Adipose tissue (tissue), 3 donors: Measurements from ENCODE around the gene COL9A1. TPM values are rescaled to one million over a fixed set of nuclear protein-coding genes. Genes with fewer than 3 reads are reported as not detected.

Experiments used
- H3K27ac ChIP-seq: one replicate; pipeline ENCODE4 v1.5.1; 2013; ENCODE audit warnings: low read depth, low read length
- WGBS, 3 donors: extraction: QIAGEN DNeasy Blood & Tissue Kit; methylation state at CpG; one replicate each; pipeline ENCODE4 v1.1.7; 2013; 5-methylcytosine and 5-hydroxymethylcytosine counted together
- polyA plus RNA-seq, 3 donors: library from polyadenylated mRNA; stranded (reverse); fragments of 200-250 nt; gene quantifications; one replicate each; pipeline ENCODE4 v1.2.3, GENCODE V29; 2013
- donor health status: healthy with polysubstance abuse.
- donor health status: Bipolar disorder and iron deficiency.
- donor health status: healthy.

Gene COL9A1
- polyA plus RNA-seq, 3 donors = 0.07 to 0.31 TPM; not detected in 1

GRCh38 chr6:70194421-70194820, 108.5 kb downstream of the COL9A1 start:
- H3K27ac ChIP-seq = no peak overlapping the region

DNA sequence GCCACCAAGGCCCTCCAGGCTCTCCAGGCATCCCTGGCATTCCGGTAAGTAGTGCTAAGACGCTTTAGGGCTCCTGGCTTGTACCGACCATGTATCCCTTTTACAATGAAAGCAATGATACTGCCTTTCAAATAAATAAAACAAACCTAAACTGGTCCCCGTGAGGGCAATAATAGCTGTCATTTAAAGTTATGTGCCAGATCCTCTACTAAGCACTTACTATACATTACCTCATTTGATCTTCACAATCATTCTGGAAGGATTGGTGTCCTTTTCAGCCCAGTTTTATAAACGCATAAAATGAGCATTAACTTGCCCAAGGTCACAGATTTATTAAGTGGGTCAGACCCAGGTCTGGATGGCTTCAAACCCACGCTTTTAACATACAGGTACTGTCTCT, 114.7 kb downstream of the COL9A1 start:
- no peak overlapping the region for H3K27ac ChIP-seq
- WGBS, 3 donors = 53 to 79% (median 73%) methylated on average over 6 of the region's 6 CpGs

GRCh38 chr6:70186461-70186860, 116.4 kb downstream of the COL9A1 start:
- H3K27ac ChIP-seq = no peak overlapping the region
- 63 to 86% (median 70%) methylated on average over 1 of the region's 1 CpG for WGBS, 3 donors

- 80 to 82% (median 81%) methylated on average over 3 of the region's 3 CpGs for WGBS, 3 donors
- no peak overlapping the region for H3K27ac ChIP-seq
Observed at GRCh38 chr6:70184723-70185122, 118.2 kb downstream of the COL9A1 start.

DNA sequence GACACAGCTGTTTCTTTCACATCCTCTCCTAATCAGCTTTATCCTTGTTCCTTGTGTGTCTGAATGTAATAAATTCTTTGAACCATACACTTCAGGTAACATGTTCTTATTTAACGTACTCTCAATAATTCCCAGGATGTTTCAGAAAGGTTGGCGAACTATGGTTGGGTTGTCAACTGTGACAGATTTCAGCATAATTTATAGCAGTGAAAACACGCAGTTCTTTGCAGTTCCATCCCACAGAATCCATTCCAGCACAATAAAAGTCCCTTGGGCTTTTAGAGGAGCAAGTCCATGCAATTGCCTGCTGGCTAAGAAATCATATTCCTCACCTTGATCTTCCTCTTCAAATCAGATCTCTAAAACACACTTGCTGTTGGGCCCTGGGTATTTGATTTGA, 119.3 kb downstream of the COL9A1 start:
- H3K27ac ChIP-seq = no peak overlapping the region
- WGBS, 3 donors = 39 to 50% (median 40%) methylated on average over 3 of the region's 3 CpGs

DNA sequence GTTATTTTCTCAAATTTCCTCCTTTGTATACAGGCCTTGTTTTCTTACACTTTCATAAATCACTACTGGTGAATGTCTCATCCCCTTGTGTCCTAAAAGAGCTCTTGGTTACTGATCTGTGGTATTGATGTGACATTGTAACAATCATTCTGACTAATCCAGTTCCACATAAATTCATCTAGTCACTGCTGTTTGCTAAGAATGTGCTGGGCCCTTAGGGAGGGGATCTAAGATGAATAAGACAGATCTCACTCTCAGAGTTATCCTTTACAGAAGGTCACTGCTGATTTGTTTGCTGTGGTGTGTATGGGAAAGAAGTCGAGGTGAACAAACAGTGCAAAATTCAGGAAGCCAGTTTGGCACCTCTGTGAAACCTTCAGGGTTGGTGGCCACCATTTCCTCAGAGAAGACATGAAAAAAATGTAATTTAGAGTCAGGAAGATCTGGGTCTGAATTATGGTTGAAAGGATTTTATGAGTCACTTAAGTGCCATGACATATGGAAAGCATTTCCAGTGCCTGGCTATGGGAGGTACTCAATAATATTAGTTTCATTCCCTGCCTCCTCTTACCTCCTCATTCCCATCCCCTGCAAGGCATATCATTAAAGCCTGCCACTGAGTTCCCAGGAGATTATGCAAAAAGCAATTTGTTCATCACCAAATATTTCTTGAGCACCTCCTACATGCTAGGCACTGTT, 121.8 kb downstream of the COL9A1 start:
- 34 to 57% (median 51%) methylated on average over 1 of the region's 1 CpG for WGBS, 3 donors
- H3K27ac ChIP-seq = no peak overlapping the region

DNA sequence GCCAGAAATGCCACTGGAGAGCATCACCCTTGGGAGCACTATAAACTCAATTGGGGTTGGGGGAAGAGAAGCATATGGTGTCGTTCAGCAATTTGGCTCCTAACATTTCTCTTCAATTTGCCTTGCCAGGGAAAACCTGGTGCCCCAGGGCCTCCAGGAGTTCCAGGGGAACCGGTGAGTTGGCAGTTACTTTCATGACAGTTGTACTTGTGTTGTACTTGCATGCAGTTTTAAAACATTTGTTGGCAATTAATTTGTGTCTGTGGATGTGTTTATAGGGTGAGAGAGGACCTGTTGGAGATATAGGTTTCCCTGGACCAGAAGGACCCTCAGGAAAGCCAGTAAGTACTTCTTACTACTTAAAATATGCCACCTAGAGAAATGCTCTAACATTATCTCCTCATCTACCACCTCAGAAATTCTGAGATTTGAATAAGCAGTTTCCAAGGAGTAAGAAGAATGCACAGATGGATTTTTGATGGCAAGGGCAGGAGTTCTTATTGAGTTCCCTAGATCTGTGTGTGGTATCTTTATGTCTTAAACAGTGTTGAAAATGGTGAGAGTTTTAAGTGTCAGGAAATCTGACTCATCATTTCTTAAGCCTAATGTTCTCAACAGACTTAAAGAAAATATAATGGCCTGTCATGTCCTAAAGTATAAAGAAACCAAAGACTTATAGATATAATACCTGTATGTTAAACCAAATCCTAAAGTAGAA, 122.5 kb downstream of the COL9A1 start:
- WGBS, 3 donors = 82 to 95% (median 86%) methylated on average over 2 of the region's 2 CpGs
- no peak overlapping the region for H3K27ac ChIP-seq

- H3K27ac ChIP-seq = no peak overlapping the region
- WGBS, 3 donors = 68 to 79% (median 69%) methylated on average over 3 of the region's 3 CpGs
Observed at GRCh38 chr6:70176842-70177550, 125.9 kb downstream of the COL9A1 start.

- H3K27ac ChIP-seq = no peak overlapping the region
- WGBS, 3 donors = 74 to 75% (median 74%) methylated on average over 2 of the region's 2 CpGs
Observed at GRCh38 chr6:70175770-70176169, 127.1 kb downstream of the COL9A1 start.

GRCh38 chr6:70172252-70172651, 130.6 kb downstream of the COL9A1 start:
- WGBS, 3 donors = 31 to 66% (median 54%) methylated on average over 2 of the region's 2 CpGs

DNA sequence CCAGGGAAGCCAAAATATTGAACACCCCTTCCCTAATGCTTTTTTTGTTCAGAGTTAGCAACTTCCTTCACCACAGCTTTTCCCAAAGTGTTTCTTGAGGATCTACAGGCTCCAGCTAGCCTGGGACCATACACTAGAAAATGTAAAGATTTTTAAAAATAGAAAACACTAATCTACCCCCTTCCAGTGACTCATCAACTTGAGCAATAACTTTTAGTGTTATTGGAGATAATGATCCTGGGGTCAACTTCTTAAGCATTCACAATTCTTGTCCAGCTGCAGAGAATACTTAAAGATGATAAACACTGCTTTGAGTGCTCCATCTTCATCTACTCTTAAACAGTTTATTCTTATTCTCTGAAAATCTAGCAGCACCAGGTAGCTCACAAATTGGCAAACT, 131.6 kb downstream of the COL9A1 start:
- no peak overlapping the region for H3K27ac ChIP-seq

More at GRCh38 chr6:70172252-70172651, 130.6 kb downstream of the COL9A1 start:
- no peak overlapping the region for H3K27ac ChIP-seq

- WGBS, 3 donors = 71 to 84% (median 71%) methylated on average over 5 of the region's 5 CpGs
- H3K27ac ChIP-seq = no peak overlapping the region
Observed at GRCh38 chr6:70168681-70169377, 134.1 kb downstream of the COL9A1 start.

Other genes with a start within 250 kb of the COL9A1 start
- gene FAM135A, start 110.4 kb upstream of the COL9A1 start, polyA plus RNA-seq = 1 to 10 TPM; 2.6 to 9.1 (median 3.6) TPM